Neural cell (in vitro differentiated cells): ENCODE data around the gene ZNF467. TPM values are rescaled to one million over a fixed set of nuclear protein-coding genes. Genes with fewer than 3 reads are reported as not detected.

Experiments used
- H2AFZ ChIP-seq: fragments of 200-600, 300-800 bp; sonication (generic), shearing (Covaris generic); 2 replicates; pipeline ENCODE4 v1.6.0; 2014; ENCODE audit warnings: low read depth, mild to moderate bottlenecking, antibody characterized with exemption, low read length, moderate library complexity
- H3F3A ChIP-seq: fragments of 200-600 bp; shearing (Covaris generic); 2 replicates; pipeline ENCODE4 v1.6.1; 2016; ENCODE audit warnings: mild to moderate bottlenecking, moderate library complexity, mixed read lengths, antibody characterized with exemption, low read length; ENCODE audit not compliant: insufficient read depth, poor library complexity, severe bottlenecking
- H3K27ac ChIP-seq: fragments of 200-600, 300-800 bp; sonication (generic), shearing (Covaris generic); 2 replicates; pipeline ENCODE4 v1.5.1; 2014; ENCODE audit warnings: mild to moderate bottlenecking, low read length, moderate library complexity
- H3K27me3 ChIP-seq: fragments of 300-800, 200-600 bp; sonication (generic), shearing (Covaris generic); 2 replicates; pipeline ENCODE4 v1.6.0; 2014; ENCODE audit warnings: mild to moderate bottlenecking, low read depth, low read length, moderate library complexity; ENCODE audit not compliant: insufficient read depth
- H3K36me3 ChIP-seq: fragments of 300-800, 200-600 bp; sonication (generic), shearing (Covaris generic); 2 replicates; pipeline ENCODE4 v1.5.1; 2014; ENCODE audit warnings: mild to moderate bottlenecking, antibody characterized with exemption, low read length, moderate library complexity; ENCODE audit not compliant: insufficient read depth
- H3K4me2 ChIP-seq: fragments of 300-800, 200-600 bp; sonication (generic), shearing (Covaris generic); 2 replicates; pipeline ENCODE4 v1.6.0; 2014; ENCODE audit warnings: mild to moderate bottlenecking, low read length
- H3K4me3 ChIP-seq: fragments of 300-800, 200-600 bp; sonication (generic), shearing (Covaris generic); 2 replicates; pipeline ENCODE4 v1.5.1; 2014; ENCODE audit warnings: mild to moderate bottlenecking, low read length, moderate library complexity
- H3K79me2 ChIP-seq: fragments of 200-600 bp; shearing (Covaris generic); replicated peaks from 2 replicates; pipeline ENCODE4 v1.6.0; 2014; ENCODE audit warnings: mild to moderate bottlenecking, low read length, moderate library complexity; ENCODE audit not compliant: insufficient read depth
- H3K9ac ChIP-seq: fragments of 300-800, 200-600 bp; sonication (generic), shearing (Covaris generic); 2 replicates; pipeline ENCODE4 v1.6.1; 2016; ENCODE audit warnings: mild to moderate bottlenecking, low read length, mixed read lengths
- H3K9me2 ChIP-seq: fragments of 200-600 bp; shearing (Covaris generic); 2 replicates; pipeline ENCODE4 v1.6.1; 2016; ENCODE audit warnings: mild to moderate bottlenecking, low read length, mixed read lengths; ENCODE audit not compliant: insufficient read depth
- H3K9me3 ChIP-seq: fragments of 200-600, 300-800 bp; sonication (generic), shearing (Covaris generic); 2 replicates; pipeline ENCODE4 v1.6.1; 2016; ENCODE audit warnings: mild to moderate bottlenecking, mixed run types, low read length, moderate library complexity, mixed read lengths
- H4K20me1 ChIP-seq: fragments of 200-600 bp; shearing (Covaris generic); 2 replicates; pipeline ENCODE4 v1.6.1; 2016; ENCODE audit warnings: mild to moderate bottlenecking, mixed run types; ENCODE audit not compliant: insufficient read depth
- EP300 ChIP-seq: fragments of 450-650 bp; conservative IDR thresholded peaks from 2 replicates; pipeline ENCODE4 v1.6.1; 2014; ENCODE audit warnings: antibody characterized with exemption, mild to moderate bottlenecking, moderate library complexity; ENCODE audit not compliant: poor library complexity, severe bottlenecking
- EZH2 ChIP-seq: fragments of 200-600, 300-800 bp; shearing (Covaris generic), sonication (generic); IDR thresholded peaks from 2 replicates; pipeline ENCODE4 v1.6.1; 2014; ENCODE audit warnings: antibody characterized with exemption, low read length, borderline replicate concordance, mild to moderate bottlenecking; ENCODE audit not compliant: insufficient read depth, poor library complexity, severe bottlenecking
- MXI1 ChIP-seq: fragments of 450-650 bp; conservative IDR thresholded peaks from 2 replicates; pipeline ENCODE4 v1.6.1; 2014; ENCODE audit warnings: antibody characterized with exemption, mild to moderate bottlenecking; ENCODE audit not compliant: poor library complexity, severe bottlenecking
- POLR2AphosphoS5 ChIP-seq: IDR thresholded peaks from 2 replicates; pipeline ENCODE4 v1.6.1; 2012
- RAD21 ChIP-seq: fragments of 450-650 bp; conservative IDR thresholded peaks from 2 replicates; pipeline ENCODE4 v1.6.1; 2014; ENCODE audit warnings: antibody characterized with exemption, mild to moderate bottlenecking, moderate library complexity
- SMC3 ChIP-seq: fragments of 450-650 bp; conservative IDR thresholded peaks from 2 replicates; pipeline ENCODE4 v1.6.1; 2014; ENCODE audit warnings: antibody characterized with exemption, mild to moderate bottlenecking, moderate library complexity; ENCODE audit not compliant: poor library complexity
- TAF1 ChIP-seq: IDR thresholded peaks from 2 replicates; pipeline ENCODE4 v1.6.1; 2012; ENCODE audit warnings: low read depth
- polyA plus RNA-seq: library from polyadenylated mRNA; depleted of rRNA; stranded (reverse); fragments of >200 nt; gene quantifications from 2 replicates; pipeline ENCODE4 v1.2.3, GENCODE V29; 2014
- TF ChIP-seq, protein P1 (sequence below): IDR thresholded peaks from 2 replicates; pipeline ENCODE4 v1.6.1; 2012; ENCODE audit warnings: borderline replicate concordance
- TF ChIP-seq, protein P2 (sequence below): fragments of 450-650 bp; IDR thresholded peaks from 2 replicates; pipeline ENCODE4 v1.5.1; 2014; ENCODE audit warnings: antibody characterized with exemption, mild to moderate bottlenecking, moderate library complexity; ENCODE audit not compliant: poor library complexity, severe bottlenecking

ZNF467 gene
- polyA plus RNA-seq, 1 donor from 2014 or later = 11.9 TPM

DNA sequence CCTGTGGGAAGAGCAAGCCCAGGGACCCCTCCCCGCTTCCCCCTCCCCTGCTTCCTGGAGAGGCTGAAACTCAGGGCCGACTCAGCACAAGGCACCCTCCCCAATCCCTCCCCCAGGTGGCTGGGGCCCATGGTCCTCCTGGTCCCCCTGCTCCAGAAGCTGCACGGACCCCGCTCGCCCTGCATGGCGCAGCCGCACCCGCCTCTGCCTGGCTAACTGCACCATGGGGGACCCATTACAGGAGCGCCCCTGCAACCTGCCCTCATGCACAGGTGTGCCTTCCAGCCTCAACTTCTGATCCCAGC lies 45.1 kb upstream of the ZNF467 start:
- no peak overlapping the region for H2AFZ ChIP-seq
- no peaks in the 10 kb centered on the region for H3K27me3 ChIP-seq
- TF ChIP-seq TAF1 = no peak
- no peak for TF ChIP-seq RAD21
- TF ChIP-seq EP300 = no peak
- no peak overlapping the region for H3K4me3 ChIP-seq
- H3K9ac ChIP-seq = no peak overlapping the region
- no peaks in the 10 kb centered on the region for H3K79me2 ChIP-seq
- H3K27ac ChIP-seq = no peak overlapping the region
- H3K9me3 ChIP-seq = no peaks in the 10 kb centered on the region
- no peaks in the 10 kb centered on the region for H3F3A ChIP-seq
- H3K9me2 ChIP-seq = no peaks in the 10 kb centered on the region
- no peaks in the 10 kb centered on the region for H4K20me1 ChIP-seq
- no peaks in the 10 kb centered on the region for H3K36me3 ChIP-seq
- H3K4me2 ChIP-seq = no peak overlapping the region

DNA sequence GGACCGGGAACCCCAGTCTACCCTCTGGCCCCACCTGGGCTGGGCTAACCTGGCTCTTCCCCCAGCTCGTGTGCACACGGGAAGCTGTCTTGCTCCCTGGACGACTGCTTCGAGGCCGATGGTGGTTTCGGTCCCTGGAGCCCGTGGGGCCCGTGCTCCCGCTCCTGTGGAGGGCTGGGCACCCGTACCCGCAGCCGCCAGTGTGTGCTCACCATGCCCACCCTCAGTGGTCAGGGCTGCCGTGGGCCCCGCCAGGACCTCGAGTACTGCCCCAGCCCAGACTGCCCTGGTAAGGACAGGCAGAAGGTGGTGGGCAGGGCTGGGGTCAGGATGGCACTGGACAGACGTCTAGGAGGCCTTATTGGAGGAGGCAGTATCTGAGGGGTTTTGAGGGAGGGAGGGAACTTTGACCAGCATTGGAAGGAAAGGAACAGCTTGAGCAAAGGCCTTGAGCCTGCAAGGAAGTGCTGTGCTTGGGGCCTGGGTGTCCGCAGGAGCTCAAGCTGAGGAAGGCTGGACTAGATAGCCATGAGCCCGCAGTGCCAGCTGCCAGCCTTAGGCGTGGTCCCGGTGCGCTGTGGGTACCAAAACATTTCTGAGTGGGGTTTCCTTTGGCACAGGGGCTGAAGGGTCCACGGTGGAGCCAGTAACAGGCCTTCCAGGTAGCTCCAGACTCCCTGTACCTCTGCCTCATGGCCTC lies 44.6 kb upstream of the ZNF467 start:
- Histone ChIP-seq H3K9ac (no peak overlapping the region), H3K27me3 (no peaks in the 10 kb centered on the region), H3K27ac (no peak overlapping the region), H3F3A (no peaks in the 10 kb centered on the region), H3K9me3 (no peaks in the 10 kb centered on the region), H2AFZ (no peak overlapping the region), H3K4me2 (no peak overlapping the region), H4K20me1 (no peaks in the 10 kb centered on the region), H3K9me2 (no peaks in the 10 kb centered on the region), H3K36me3 (no peaks in the 10 kb centered on the region), H3K79me2 (no peaks in the 10 kb centered on the region), H3K4me3 (no peak overlapping the region)
- no peak for TF ChIP-seq RAD21
- no peak for TF ChIP-seq MXI1
- no peak for TF ChIP-seq POLR2AphosphoS5
- no peak for TF ChIP-seq EP300
- no peak for TF ChIP-seq EZH2
- TF ChIP-seq, protein P1, sequence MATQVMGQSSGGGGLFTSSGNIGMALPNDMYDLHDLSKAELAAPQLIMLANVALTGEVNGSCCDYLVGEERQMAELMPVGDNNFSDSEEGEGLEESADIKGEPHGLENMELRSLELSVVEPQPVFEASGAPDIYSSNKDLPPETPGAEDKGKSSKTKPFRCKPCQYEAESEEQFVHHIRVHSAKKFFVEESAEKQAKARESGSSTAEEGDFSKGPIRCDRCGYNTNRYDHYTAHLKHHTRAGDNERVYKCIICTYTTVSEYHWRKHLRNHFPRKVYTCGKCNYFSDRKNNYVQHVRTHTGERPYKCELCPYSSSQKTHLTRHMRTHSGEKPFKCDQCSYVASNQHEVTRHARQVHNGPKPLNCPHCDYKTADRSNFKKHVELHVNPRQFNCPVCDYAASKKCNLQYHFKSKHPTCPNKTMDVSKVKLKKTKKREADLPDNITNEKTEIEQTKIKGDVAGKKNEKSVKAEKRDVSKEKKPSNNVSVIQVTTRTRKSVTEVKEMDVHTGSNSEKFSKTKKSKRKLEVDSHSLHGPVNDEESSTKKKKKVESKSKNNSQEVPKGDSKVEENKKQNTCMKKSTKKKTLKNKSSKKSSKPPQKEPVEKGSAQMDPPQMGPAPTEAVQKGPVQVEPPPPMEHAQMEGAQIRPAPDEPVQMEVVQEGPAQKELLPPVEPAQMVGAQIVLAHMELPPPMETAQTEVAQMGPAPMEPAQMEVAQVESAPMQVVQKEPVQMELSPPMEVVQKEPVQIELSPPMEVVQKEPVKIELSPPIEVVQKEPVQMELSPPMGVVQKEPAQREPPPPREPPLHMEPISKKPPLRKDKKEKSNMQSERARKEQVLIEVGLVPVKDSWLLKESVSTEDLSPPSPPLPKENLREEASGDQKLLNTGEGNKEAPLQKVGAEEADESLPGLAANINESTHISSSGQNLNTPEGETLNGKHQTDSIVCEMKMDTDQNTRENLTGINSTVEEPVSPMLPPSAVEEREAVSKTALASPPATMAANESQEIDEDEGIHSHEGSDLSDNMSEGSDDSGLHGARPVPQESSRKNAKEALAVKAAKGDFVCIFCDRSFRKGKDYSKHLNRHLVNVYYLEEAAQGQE = no peak
- no peak for TF ChIP-seq SMC3
- TF ChIP-seq TAF1 = no peak
- TF ChIP-seq, protein P2, sequence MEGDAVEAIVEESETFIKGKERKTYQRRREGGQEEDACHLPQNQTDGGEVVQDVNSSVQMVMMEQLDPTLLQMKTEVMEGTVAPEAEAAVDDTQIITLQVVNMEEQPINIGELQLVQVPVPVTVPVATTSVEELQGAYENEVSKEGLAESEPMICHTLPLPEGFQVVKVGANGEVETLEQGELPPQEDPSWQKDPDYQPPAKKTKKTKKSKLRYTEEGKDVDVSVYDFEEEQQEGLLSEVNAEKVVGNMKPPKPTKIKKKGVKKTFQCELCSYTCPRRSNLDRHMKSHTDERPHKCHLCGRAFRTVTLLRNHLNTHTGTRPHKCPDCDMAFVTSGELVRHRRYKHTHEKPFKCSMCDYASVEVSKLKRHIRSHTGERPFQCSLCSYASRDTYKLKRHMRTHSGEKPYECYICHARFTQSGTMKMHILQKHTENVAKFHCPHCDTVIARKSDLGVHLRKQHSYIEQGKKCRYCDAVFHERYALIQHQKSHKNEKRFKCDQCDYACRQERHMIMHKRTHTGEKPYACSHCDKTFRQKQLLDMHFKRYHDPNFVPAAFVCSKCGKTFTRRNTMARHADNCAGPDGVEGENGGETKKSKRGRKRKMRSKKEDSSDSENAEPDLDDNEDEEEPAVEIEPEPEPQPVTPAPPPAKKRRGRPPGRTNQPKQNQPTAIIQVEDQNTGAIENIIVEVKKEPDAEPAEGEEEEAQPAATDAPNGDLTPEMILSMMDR = no peak
